GM20000 (cell line): ENCODE data around the gene NMUR2.

Source experiments
- DNase-seq: peaks from one replicate; pipeline ENCODE4 v3.0.0; 2012; ENCODE audit warnings: low spot score
- CTCF ChIP-seq: IDR thresholded peaks from 2 replicates; pipeline ENCODE4 v1.5.1; 2012; ENCODE audit warnings: mild to moderate bottlenecking, control low read depth; ENCODE audit errors: extremely low read depth, missing control alignments

The NMUR2 gene

GRCh38 chr5:152405145-152405544 lies at the start of gene NMUR2:
Gene NMUR2, minus strand, starts transcription at chr5:152405279. Its CDS starts 166 bp downstream, at chr5:152405113.
- DNase-seq = no peak
- TF ChIP-seq CTCF = no peak

GRCh38 chr5:152443935-152444334 lies 38.9 kb upstream of the NMUR2 start:
- no peak for TF ChIP-seq CTCF
- no peak for DNase-seq

- TF ChIP-seq CTCF = no peak
Measured at GRCh38 chr5:152439791-152440190, 34.7 kb upstream of the NMUR2 start.

GRCh38 chr5:152437866-152438265 lies 32.8 kb upstream of the NMUR2 start:
- no peak for DNase-seq
- TF ChIP-seq CTCF = no peak

More at GRCh38 chr5:152439791-152440190, 34.7 kb upstream of the NMUR2 start:
- no peak for DNase-seq

GRCh38 chr5:152427721-152428120 lies 22.6 kb upstream of the NMUR2 start:
- no peak for TF ChIP-seq CTCF
- DNase-seq = no peak

- no peak for TF ChIP-seq CTCF
- DNase-seq = no peak
Measured at GRCh38 chr5:152425083-152425482, 20.0 kb upstream of the NMUR2 start.

- no peak for DNase-seq
- TF ChIP-seq CTCF = no peak
Measured at GRCh38 chr5:152424501-152424900, 19.4 kb upstream of the NMUR2 start.

- DNase-seq = no peak
- TF ChIP-seq CTCF = no peak
Measured at GRCh38 chr5:152422081-152422480, 17.0 kb upstream of the NMUR2 start.
